ENCODE data around the gene ID1.
"Not testable (repeated sequence)": the region's sequence is repeated elsewhere in the genome, so short reads cannot be mapped to it uniquely, and the experiment has no call there.

The ID1 gene

DNA sequence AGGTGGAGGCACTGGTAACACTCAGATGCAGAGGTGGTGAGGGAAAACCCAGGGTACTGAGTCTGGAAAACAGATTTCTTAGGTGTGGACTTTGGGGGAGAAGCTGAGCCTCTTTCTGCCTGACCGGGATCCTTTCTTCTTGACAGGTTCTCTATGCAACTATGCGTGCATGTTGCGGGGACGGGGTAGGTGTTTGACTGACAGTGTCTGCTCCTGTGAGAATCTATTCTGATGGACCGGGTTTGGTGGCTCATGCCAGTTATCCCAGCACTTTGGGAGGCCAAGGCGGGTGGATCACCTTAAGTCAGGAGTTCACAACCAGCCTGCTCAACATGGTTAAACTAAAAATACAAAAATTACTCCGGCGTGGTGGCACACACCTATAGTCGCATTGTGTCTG is 27.9 kb upstream of the ID1 start:
- Histone ChIP-seq H3K4me3 (ENCODE audit: low read length) (no peak overlapping the region), H3K27me3 (ENCODE audit: control insufficient read depth, insufficient read depth, low read length) (no peaks in the 10 kb centered on the region), H3K4me1 (ENCODE audit: control insufficient read depth, insufficient read depth, low read length) (peaks cover 20% of the 10 kb centered on the region), H3K36me3 (ENCODE audit: insufficient read depth, low read length) (no peaks in the 10 kb centered on the region), H3K4me2 (ENCODE audit: low read length) (no peak overlapping the region), H3K9me3 (replicated peaks; ENCODE audit: low read length) (no peaks in the 10 kb centered on the region), H3K9ac (ENCODE audit: low read depth, low read length) (no peak overlapping the region)

DNA sequence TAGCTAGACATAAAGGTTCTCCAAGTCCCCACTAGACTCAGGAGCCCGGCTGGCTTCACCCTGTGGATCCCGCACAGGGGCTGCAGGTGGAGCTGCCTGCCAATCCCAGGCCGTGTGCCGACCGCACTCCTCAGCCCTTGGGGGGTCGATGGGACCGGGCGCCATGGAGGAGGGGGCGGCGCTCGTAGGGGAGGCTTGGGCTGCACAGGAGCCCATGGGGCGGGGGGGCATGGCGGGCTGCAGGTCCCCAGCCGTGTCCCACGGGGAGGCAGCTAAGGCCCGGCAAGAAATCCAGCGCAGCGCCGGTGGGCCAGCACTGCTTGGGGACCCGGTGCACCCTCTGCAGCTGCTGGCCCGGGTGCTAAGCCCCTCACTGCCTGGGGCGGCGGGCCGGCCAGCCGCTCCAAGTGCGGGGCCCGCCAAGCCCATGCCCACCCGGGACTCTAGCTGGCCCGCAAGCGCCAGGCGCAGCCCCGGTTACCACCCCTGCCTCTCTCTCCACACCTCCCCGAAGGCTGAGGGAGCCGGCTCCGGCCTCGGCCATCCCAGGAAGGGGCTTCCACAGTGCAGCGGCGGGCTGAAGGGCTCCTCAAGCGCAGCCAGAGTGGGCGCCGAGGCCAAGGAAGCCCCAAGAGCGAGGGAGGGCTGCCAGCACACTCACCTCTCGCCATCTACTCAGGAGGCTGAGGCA is 26.5 kb upstream of the ID1 start:
- peaks cover 11% of the 10 kb centered on the region for H3K4me1 ChIP-seq (ENCODE audit: control insufficient read depth, insufficient read depth, low read length)
- H3K4me3 ChIP-seq (ENCODE audit: low read length): no peak overlapping the region
- H3K27me3 ChIP-seq (ENCODE audit: control insufficient read depth, insufficient read depth, low read length): no peaks in the 10 kb centered on the region
- H3K9ac ChIP-seq (ENCODE audit: low read depth, low read length): no peak overlapping the region
- no peak overlapping the region for H3K4me2 ChIP-seq (ENCODE audit: low read length)
- no peaks in the 10 kb centered on the region for H3K36me3 ChIP-seq (ENCODE audit: insufficient read depth, low read length)
- no peaks in the 10 kb centered on the region for H3K9me3 ChIP-seq (replicated peaks; ENCODE audit: low read length)

DNA sequence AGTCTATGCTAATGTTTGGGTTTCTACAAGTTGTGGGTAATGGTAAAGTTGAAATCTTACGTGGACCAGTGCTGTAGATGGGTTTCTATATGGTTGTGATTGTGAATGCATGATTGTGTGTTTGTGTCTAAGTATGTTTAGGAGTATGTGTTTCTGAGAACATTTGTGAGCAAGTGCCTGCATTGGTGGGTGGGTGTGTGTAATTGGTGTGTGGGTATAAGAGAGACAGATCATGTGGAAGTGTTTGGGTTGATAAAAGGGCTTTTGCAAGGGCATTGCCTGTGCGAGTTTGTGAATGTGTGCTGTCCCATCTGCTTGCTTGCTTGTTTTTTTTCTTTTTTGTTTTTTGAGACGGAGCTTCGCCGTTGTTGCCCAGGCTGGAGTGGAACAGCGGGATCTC is 25.8 kb upstream of the ID1 start:
- H3K36me3 ChIP-seq (ENCODE audit: insufficient read depth, low read length): no peaks in the 10 kb centered on the region
- no peak overlapping the region for H3K9ac ChIP-seq (ENCODE audit: low read depth, low read length)
- H3K27me3 ChIP-seq (ENCODE audit: control insufficient read depth, insufficient read depth, low read length): no peaks in the 10 kb centered on the region
- no peaks in the 10 kb centered on the region for H3K9me3 ChIP-seq (replicated peaks; ENCODE audit: low read length)
- H3K4me1 ChIP-seq (ENCODE audit: control insufficient read depth, insufficient read depth, low read length): peaks cover 5% of the 10 kb centered on the region
- no peak overlapping the region for H3K4me2 ChIP-seq (ENCODE audit: low read length)
- H3K4me3 ChIP-seq (ENCODE audit: low read length): no peak overlapping the region

DNA sequence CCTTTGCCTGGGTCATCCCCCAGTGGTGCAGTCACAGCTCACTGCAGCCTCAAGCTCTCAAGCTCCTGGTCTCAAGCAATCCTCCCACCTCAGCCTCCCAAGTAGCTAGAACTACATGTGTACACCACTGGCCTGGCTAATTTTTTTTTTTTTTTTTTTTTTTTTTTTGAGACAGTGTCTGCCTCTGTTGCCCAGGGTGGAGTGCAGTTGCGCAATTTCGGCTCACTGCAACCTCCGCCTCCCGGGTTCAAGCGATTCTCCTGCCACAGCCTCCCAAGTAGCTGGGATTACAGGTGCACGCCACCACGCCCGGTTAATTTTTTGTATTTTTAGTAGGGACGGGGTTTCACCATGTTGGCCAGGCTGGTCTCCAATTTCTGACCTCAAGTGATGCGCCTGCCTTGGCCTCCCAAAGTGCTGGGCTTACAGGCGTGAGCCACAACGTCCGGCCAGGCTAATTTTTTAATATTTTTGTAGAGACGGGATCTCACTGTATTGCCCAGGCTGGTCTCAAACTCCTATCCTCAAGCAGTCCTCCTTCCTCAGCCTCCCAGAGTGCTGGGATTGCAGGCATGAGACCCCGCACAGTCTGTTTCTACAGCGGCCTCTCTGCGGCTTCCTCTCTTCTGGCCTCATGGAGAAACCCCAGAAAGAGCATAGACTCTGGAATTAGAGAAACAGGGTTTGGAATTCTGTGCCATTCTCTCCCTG is 25.0 kb upstream of the ID1 start:
- H3K36me3 ChIP-seq (ENCODE audit: insufficient read depth, low read length); H3K4me3 ChIP-seq (ENCODE audit: low read length); H3K27me3 ChIP-seq (ENCODE audit: control insufficient read depth, insufficient read depth, low read length); H3K4me2 ChIP-seq (ENCODE audit: low read length); H3K4me1 ChIP-seq (ENCODE audit: control insufficient read depth, insufficient read depth, low read length); H3K9me3 ChIP-seq (replicated peaks; ENCODE audit: low read length); H3K9ac ChIP-seq (ENCODE audit: low read depth, low read length): not testable (repeated sequence)

DNA sequence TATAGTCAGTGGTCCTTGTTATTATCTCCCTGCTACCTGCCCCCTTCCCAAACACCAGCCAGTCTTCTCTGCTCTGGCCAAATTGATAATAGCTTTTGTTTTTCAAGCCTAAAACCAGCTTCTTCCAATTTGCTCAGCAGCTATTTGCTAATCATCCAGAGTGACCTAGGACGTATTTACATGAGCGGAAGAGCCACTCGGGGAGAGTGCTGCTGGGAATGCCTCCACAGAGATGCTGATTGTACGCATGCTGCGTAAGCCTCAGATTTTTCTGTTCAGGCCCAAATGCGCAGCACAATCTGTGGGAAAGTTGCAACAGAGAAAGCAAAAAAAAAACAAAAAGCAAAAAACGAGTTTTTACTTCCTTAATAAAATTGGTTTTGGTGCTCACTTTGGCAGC is 24.4 kb upstream of the ID1 start:
- H3K9ac ChIP-seq (ENCODE audit: low read depth, low read length): no peak overlapping the region
- H3K27me3 ChIP-seq (ENCODE audit: control insufficient read depth, insufficient read depth, low read length): no peaks in the 10 kb centered on the region
- no peak overlapping the region for H3K4me3 ChIP-seq (ENCODE audit: low read length)
- H3K4me2 ChIP-seq (ENCODE audit: low read length): no peak overlapping the region
- no peaks in the 10 kb centered on the region for H3K9me3 ChIP-seq (replicated peaks; ENCODE audit: low read length)
- H3K4me1 ChIP-seq (ENCODE audit: control insufficient read depth, insufficient read depth, low read length): peaks cover 4% of the 10 kb centered on the region
- no peaks in the 10 kb centered on the region for H3K36me3 ChIP-seq (ENCODE audit: insufficient read depth, low read length)

DNA sequence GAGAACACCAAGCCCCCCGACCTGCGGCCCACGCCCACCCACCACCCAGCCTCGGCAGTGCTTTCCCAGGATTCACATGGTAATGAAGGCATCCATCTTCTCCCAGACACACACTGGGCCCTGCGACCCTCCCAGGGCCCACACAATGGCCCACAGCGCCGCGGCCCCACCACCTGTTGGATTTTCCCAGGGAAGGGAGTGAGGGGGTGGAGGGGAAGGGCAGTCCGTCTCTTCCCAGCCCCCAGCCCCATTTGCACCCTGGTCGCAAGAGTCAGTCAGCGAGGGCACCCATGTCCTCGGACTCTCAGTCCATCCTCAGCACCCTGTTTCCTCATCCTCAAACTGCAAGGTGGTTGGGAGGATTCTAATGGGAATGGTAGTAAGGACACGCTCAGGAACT is 23.7 kb upstream of the ID1 start:
- no peak overlapping the region for H3K4me3 ChIP-seq (ENCODE audit: low read length)
- peaks cover 4% of the 10 kb centered on the region for H3K4me1 ChIP-seq (ENCODE audit: control insufficient read depth, insufficient read depth, low read length)
- H3K9ac ChIP-seq (ENCODE audit: low read depth, low read length): no peak overlapping the region
- H3K36me3 ChIP-seq (ENCODE audit: insufficient read depth, low read length): no peaks in the 10 kb centered on the region
- H3K9me3 ChIP-seq (replicated peaks; ENCODE audit: low read length): no peaks in the 10 kb centered on the region
- H3K27me3 ChIP-seq (ENCODE audit: control insufficient read depth, insufficient read depth, low read length): no peaks in the 10 kb centered on the region
- no peak overlapping the region for H3K4me2 ChIP-seq (ENCODE audit: low read length)

DNA sequence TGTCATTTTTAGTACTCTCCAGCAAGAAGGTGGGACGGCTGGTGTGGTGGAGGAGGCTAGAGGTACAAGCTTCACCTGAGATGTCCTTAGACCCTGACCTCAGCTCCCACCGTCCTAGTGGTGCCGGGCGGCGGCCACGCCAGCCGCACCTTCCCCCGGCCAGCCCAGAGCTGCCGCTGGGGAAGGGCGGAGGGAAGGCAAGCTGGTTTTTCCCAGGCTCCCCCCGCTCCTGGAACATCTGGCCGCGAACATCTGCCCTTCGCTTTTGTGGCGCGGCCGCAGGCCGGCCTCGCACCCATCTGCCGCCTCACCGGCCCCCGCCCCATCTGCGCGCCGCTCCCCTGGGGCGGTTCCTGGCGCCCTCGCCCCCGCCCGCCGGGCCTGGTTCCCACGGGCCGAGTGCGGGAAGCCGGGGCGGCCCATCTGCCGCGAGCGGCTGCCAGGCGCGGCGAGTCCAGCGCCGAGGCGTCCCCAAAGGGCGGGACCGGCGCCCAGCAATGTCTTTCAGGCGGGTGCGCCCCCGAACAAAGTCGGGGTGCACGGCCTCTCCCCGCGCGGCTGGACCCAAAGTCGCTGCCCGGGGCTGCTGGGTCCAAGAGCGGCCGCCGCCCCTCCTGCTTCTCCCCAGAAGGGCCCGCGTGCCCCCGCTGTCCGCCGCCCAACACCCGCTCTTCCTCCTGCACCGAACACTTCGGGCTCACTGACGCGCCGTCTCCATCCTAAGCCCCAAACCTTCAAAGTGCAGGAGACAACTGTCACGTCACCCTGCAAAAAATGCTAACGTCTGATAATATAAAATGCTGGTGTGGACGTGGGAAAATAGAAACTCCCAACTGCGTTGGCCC is 17.3 kb upstream of the ID1 start:
- peak overlapping the region; percentile 77 for H3K9ac ChIP-seq (ENCODE audit: low read depth, low read length)
- H3K36me3 ChIP-seq (ENCODE audit: insufficient read depth, low read length): no peaks in the 10 kb centered on the region
- peaks cover 43% of the 10 kb centered on the region for H3K4me1 ChIP-seq (ENCODE audit: control insufficient read depth, insufficient read depth, low read length)
- no peaks in the 10 kb centered on the region for H3K27me3 ChIP-seq (ENCODE audit: control insufficient read depth, insufficient read depth, low read length)
- peak overlapping the region; percentile 66 for H3K4me3 ChIP-seq (ENCODE audit: low read length)
- H3K4me2 ChIP-seq (ENCODE audit: low read length): peak overlapping the region; percentile 86
- H3K9me3 ChIP-seq (replicated peaks; ENCODE audit: low read length): no peaks in the 10 kb centered on the region

DNA sequence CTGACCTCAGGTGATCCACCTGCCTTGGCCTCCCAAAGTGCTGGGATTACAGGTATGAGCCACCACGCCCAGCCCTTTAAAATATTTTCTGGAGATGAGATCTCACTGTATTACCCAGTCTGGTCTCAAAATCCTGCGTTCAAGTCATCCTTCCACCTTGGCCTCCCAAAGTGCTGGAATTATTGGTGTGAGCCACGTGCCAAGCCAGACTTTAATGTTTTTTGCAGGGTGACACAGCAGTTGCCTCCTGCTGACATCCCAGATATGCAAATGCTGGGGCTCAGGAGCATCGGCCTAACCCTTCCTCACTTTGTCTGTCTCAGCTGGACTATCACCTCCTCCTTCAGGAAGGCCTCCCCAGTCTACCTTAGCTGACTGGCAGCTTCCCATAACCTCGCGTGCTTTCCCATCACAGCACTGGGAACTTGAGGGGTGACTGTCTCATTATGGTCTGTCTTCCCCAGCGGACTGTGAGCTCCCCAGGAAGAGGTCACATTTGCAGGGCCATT is 14.3 kb upstream of the ID1 start:
- no peaks in the 10 kb centered on the region for H3K36me3 ChIP-seq (ENCODE audit: insufficient read depth, low read length)
- H3K9me3 ChIP-seq (replicated peaks; ENCODE audit: low read length): no peaks in the 10 kb centered on the region
- no peak overlapping the region for H3K9ac ChIP-seq (ENCODE audit: low read depth, low read length)
- H3K4me1 ChIP-seq (ENCODE audit: control insufficient read depth, insufficient read depth, low read length): peaks cover 73% of the 10 kb centered on the region
- no peaks in the 10 kb centered on the region for H3K27me3 ChIP-seq (ENCODE audit: control insufficient read depth, insufficient read depth, low read length)
- no peak overlapping the region for H3K4me2 ChIP-seq (ENCODE audit: low read length)
- no peak overlapping the region for H3K4me3 ChIP-seq (ENCODE audit: low read length)

DNA sequence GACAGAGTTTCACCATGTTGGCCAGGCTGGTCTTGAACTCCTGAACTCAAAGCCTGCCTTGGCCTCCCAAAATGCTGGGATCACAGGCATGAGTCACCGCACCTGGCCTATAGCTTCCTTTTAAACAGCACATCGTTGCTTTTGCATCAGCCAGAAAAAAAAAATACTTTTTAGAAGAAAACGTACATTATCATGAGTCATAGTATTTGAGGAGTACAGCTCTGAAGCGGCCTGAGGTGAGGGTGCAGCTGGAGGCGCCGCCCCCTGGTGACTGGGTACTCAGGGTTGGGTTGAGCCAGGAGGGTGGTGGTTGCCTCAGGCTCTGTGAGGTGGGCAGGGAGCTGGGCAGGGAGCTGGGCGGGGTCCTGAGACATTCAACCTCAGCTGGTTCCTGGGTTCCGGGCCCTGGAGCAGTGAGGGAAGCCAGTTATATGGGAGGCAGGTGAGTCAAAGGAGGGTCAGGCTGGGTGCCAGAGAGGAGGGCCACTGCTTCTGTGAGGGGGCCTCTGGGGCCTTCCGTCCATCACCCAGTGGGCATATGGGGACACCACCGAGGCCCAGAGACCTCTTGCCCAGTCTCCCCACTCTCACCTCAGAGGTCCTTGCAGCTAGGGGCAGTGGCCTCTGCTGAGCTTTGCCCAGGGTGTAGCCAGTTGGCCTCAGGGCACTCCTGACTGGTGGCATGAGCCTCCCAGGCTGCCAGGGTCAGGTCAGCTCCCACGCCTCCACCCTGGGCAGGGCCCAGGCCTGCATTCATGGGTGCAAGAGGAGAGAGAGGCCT is 11.7 kb upstream of the ID1 start:
- Histone ChIP-seq H3K4me2 (ENCODE audit: low read length) (peak overlapping the region; percentile 77), H3K27me3 (ENCODE audit: control insufficient read depth, insufficient read depth, low read length) (no peaks in the 10 kb centered on the region), H3K9me3 (replicated peaks; ENCODE audit: low read length) (no peaks in the 10 kb centered on the region), H3K4me3 (ENCODE audit: low read length) (peak overlapping the region; percentile 55), H3K9ac (ENCODE audit: low read depth, low read length) (peak overlapping the region; percentile 57), H3K4me1 (ENCODE audit: control insufficient read depth, insufficient read depth, low read length) (peaks cover 78% of the 10 kb centered on the region), H3K36me3 (ENCODE audit: insufficient read depth, low read length) (no peaks in the 10 kb centered on the region)

DNA sequence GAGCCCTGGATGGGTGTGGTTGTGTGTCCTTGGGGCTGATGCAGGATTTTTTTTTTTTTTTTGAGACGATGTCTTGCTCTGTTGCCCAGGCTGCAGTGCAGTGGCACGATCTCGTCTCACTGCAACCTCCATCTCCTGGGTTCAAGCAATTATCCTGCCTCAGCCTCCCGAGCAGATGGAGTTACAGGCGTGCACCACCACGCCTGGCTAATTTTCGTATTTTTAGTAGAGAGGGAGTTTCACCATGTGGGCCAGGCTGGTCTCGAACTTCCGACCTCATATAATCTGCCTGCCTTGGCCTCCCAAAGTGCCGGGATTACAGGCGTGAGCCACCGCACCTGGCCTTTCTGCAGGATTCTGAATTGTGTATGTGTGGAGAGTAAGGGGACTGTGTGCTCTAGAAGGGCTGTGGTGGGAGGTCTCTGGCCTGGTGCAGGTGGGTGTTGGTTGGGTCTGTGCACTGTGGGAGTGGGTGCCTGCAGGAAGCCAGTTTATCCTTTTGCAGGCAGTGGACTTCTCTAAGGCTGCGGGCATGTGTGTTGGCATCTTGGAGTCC is 11.0 kb upstream of the ID1 start:
- H3K4me3 ChIP-seq (ENCODE audit: low read length): peak overlapping the region; percentile 55
- H3K9me3 ChIP-seq (replicated peaks; ENCODE audit: low read length): no peaks in the 10 kb centered on the region
- peaks cover 72% of the 10 kb centered on the region for H3K4me1 ChIP-seq (ENCODE audit: control insufficient read depth, insufficient read depth, low read length)
- peak overlapping the region; percentile 57 for H3K9ac ChIP-seq (ENCODE audit: low read depth, low read length)
- no peaks in the 10 kb centered on the region for H3K27me3 ChIP-seq (ENCODE audit: control insufficient read depth, insufficient read depth, low read length)
- H3K36me3 ChIP-seq (ENCODE audit: insufficient read depth, low read length): no peaks in the 10 kb centered on the region
- peak overlapping the region; percentile 77 for H3K4me2 ChIP-seq (ENCODE audit: low read length)
